Esophagus muscularis mucosa (tissue), 4 donors: Measurements from ENCODE around the gene TMEM38B.

Experiments used
- EP300 ChIP-seq: sonication (generic); formaldehyde crosslinking; IDR thresholded peaks from one replicate; pipeline ENCODE4 v1.6.1; 2017; ENCODE audit warnings: antibody characterized with exemption
- POLR2A ChIP-seq: fragments of 450-650 bp; IDR thresholded peaks from one replicate; pipeline ENCODE4 v1.6.1; 2017; ENCODE audit warnings: antibody characterized with exemption, moderate library complexity, mild to moderate bottlenecking, low read depth
- TF ChIP-seq, protein P1 (sequence below), 3 experiments: fragments of 200-600 bp in 2 of 3; fragments of 450-650 bp in 1 of 3; sonication (generic) in 2 of 3; IDR thresholded peaks; one replicate each; pipeline ENCODE4 v1.5.1; 2017 to 2019; ENCODE audit warnings: antibody characterized with exemption in 3 of 3, mild to moderate bottlenecking in 2 of 3, moderate library complexity in 1 of 3

DNA sequence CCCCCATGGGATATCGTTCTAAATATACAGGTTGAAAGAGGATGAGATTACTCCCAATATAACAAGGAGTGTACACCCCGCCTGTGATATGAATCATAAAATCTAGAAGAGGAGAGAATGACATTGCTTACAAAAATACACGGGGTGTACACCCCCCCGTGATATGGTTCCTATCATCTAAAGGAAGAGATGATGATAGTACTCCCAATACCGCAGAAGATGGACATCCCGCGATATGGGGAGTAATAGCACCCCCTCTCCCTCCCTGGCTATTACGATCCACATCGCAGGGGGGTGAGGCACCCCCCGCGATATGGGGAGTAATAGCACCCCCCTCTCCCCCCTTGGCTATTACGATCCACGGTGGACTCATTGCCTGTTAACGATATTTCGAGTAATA lies 124.6 kb downstream of the TMEM38B start:
- TF ChIP-seq POLR2A, result no peak
- no peak for TF ChIP-seq EP300
- TF ChIP-seq, protein P1, sequence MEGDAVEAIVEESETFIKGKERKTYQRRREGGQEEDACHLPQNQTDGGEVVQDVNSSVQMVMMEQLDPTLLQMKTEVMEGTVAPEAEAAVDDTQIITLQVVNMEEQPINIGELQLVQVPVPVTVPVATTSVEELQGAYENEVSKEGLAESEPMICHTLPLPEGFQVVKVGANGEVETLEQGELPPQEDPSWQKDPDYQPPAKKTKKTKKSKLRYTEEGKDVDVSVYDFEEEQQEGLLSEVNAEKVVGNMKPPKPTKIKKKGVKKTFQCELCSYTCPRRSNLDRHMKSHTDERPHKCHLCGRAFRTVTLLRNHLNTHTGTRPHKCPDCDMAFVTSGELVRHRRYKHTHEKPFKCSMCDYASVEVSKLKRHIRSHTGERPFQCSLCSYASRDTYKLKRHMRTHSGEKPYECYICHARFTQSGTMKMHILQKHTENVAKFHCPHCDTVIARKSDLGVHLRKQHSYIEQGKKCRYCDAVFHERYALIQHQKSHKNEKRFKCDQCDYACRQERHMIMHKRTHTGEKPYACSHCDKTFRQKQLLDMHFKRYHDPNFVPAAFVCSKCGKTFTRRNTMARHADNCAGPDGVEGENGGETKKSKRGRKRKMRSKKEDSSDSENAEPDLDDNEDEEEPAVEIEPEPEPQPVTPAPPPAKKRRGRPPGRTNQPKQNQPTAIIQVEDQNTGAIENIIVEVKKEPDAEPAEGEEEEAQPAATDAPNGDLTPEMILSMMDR (IDR thresholded peaks at IDR 0.05), result no peak
